Sciatic nerve (tissue), 2 donors: ENCODE results near the gene EEF1E1. TPM values are rescaled to one million over a fixed set of nuclear protein-coding genes. Genes with fewer than 3 reads are reported as not detected.
A peak's percentile ranks its signal among the peaks of the same experiment; 100 is the strongest.
"Not testable (repeated sequence)": the region's sequence is repeated elsewhere in the genome, so short reads cannot be mapped to it uniquely, and the experiment has no call there.

Experiments used
- ATAC-seq: fragments of 200-7000 bp; cut with Tn5 transposase; one replicate; pipeline ENCODE4 v1.9.1; 2020; ENCODE audit warnings: mild to moderate bottlenecking, moderate library complexity
- DNase-seq: peaks from one replicate; pipeline ENCODE4 v3.0.0-alpha.2; 2020; ENCODE audit warnings: low spot score
- intact Hi-C: fragments of 100-400 bp; cut with DNase I; formaldehyde crosslinking; loops from one replicate; pipeline ENCODE4 v1.14.2; 2022
- total RNA-seq: library from RNA; stranded (reverse); fragmentation: NEBNext Ultra II Directional; extraction: Animal tissue kit (Norgen Biotek cat#: 25700); gene quantifications from one replicate; pipeline ENCODE4 v1.2.1, GENCODE V29; 2021
- donor health status: DM: no; HTN: no; CAD: no.
- donor health status: DM: no; HTN: no; CAD: no.

EEF1E1 gene
- total RNA-seq, 1 donor from 2014 or later = 13.2 TPM

- ATAC-seq (no peak), DNase-seq (no peak)
- intact Hi-C loops = no loop called here
These were observed 33.2 kb downstream of the EEF1E1 start for GRCh38 chr6:8069151-8069550.

GRCh38 chr6:8066108-8066507 is 36.2 kb downstream of the EEF1E1 start:
- ATAC-seq (no peak), DNase-seq (no peak)
- intact Hi-C loops = no loop called here

DNA sequence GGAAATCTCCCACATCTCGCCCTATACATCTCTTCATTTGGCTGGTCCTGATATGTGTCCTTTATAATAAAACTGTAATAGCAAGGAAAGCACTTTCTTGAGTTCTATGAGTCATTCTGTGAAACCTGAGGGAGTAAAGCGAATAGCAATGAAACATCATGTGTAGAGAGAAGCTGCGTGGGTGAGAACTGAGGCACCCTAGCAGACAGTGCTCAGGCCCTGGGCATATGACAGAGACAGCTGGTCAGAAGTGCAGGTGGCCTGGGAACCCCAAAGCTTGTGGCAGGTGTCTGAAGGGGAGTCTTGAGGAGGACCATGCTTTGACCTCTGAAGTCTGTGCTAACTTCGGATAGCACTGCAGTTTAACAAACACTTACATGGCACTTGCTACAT is 36.8 kb downstream of the EEF1E1 start:
- intact Hi-C loops = no loop called here
- ATAC-seq (no peak), DNase-seq (no peak)

- intact Hi-C loops = no loop called here
- no peak for ATAC-seq
- no peak for DNase-seq
These were observed 37.5 kb downstream of the EEF1E1 start for GRCh38 chr6:8064638-8065518.

DNA sequence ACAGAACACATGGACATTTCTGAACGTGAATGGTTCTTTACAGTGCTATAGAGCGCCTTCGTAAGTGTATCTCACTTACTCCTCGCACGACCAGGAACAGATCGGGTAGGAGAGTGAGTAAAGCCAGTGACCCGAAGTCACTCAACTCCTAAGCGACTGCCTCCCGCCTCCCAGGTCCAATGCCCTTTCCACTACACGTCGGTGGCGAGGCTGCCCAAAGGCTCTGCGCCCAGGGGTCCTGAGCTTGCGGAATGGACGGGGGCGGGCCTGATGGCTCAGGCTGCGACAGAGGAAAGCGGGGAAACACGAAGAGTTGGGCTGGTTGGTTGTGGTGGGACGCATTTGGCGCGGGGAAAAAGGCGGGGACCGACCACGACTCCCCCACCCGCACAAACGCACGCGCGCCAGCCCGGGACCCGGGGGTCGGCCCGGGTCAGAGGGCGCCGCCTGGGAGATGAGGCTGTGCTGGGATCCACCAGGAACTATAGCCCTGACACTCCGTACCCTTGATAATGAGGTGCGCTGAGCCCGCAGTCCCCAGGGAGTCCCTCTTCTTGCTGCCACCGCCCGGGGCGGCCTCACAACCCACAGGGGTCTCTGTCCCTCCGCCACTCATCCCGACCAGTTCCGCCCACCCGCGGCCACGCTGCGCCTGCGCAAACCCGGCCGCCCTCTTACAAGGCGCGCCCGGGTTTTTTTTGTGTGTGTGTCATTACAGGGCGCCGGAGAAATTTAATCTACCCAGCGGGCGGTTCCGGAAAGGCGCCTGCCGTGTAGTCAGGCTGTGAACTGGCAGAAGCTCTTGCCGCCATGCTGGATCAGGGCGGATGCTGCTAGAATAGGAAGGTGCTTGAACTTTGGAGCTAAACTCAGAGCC is 38.3 kb downstream of the EEF1E1 start, which contains the start of gene BLOC1S5:
BLOC1S5 (minus strand) TSS at position 629 of the 877 bp plus-strand sequence; CDS start at position 616, 13 bp downstream.
- intact Hi-C loops = no loop called here
- ATAC-seq = peak; percentile 99
- peak; percentile 96 for DNase-seq

GRCh38 chr6:8061736-8062135 is 40.6 kb downstream of the EEF1E1 start:
- ATAC-seq (no peak), DNase-seq (no peak)
- intact Hi-C loops = no loop called here

- ATAC-seq (no peak), DNase-seq (no peak)
- intact Hi-C loops = no loop called here
These were observed 42.0 kb downstream of the EEF1E1 start for GRCh38 chr6:8060346-8060745.

DNA sequence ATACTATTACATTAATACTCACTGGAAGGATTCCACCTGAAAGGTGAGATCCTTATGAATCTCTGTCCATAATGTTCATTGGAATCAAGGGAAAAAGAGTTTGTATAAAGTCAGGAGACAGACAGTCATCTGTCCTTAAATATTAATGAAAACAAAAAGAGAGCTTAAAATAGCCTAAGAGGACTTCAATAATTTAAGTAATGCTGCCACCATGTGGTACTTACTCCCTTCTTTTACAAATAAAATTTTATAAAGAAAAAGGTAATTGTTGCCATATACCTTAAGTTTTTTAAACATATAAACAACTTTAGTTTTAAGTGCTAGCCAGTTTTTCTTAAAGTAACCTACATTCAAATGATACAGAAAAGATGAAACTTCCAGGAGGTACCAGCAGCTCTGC is 43.2 kb downstream of the EEF1E1 start:
- no peak for ATAC-seq
- intact Hi-C loops = loop anchor here (5.0 kb wide), 1 partner anchor 337 kb away; no protein-coding TSS in a partner anchor
- no peak for DNase-seq

DNA sequence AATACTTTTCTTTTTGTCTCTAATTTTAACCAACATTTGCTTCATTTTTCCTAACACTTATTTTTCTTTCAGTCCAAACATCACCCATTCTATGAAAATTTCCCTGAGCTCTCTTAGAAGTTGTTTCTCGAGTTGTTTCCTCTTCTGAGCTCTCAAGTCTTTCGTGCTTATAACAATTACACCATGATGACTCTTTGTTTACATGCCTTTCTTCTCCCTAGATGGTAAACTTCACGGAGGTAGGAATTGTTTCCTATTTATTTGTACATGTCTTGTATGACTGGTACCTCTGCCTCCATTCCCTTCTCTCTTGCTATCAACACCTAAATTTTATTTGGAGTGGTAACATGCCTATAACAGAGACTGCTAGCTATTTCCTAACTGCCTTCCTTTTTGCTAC is 44.6 kb downstream of the EEF1E1 start:
- ATAC-seq (no peak), DNase-seq (no peak)
- intact Hi-C loops = loop anchor here (5.0 kb wide), 1 partner anchor 335 kb away; no protein-coding TSS in a partner anchor

- intact Hi-C loops = loop anchor here (5.0 kb wide), 1 partner anchor 335 kb away; no protein-coding TSS in a partner anchor
- DNase-seq = no peak
- no peak for ATAC-seq
These were observed 45.1 kb downstream of the EEF1E1 start for GRCh38 chr6:8057263-8057662.

- ATAC-seq = no peak
- intact Hi-C loops = no loop called here
- no peak for DNase-seq
These were observed 48.1 kb downstream of the EEF1E1 start for GRCh38 chr6:8054276-8054675.

GRCh38 chr6:8047541-8048292 is 54.6 kb downstream of the EEF1E1 start:
- intact Hi-C loops = no loop called here
- no peak for DNase-seq
- peak; percentile 36 for ATAC-seq

DNA sequence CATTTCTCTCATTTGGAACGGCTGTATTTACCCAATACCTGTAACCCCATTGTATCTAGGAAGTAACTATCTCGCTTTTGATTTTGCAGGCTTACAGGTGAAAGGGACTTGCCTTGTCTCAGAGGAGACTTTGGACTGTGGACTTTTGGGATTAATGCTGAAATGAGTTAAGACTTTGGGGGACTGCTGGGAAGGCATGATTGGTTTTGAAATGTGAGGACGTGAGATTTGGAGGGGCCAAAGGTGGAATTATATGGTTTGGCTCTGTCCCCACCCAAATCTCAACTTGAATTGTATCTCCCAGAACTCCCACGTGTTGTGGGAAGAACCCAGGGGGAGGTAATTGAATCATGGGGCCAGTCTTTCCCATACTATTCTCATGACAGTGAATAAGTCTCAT is 56.6 kb downstream of the EEF1E1 start:
- DNase-seq, ATAC-seq, intact Hi-C loops: not testable (repeated sequence)

- ATAC-seq (no peak), DNase-seq (no peak)
- intact Hi-C loops = no loop called here
These were observed 59.1 kb downstream of the EEF1E1 start for GRCh38 chr6:8043221-8043620.

- intact Hi-C loops = no loop called here
- ATAC-seq = no peak
- no peak for DNase-seq
These were observed 60.3 kb downstream of the EEF1E1 start for GRCh38 chr6:8041913-8042583.

DNA sequence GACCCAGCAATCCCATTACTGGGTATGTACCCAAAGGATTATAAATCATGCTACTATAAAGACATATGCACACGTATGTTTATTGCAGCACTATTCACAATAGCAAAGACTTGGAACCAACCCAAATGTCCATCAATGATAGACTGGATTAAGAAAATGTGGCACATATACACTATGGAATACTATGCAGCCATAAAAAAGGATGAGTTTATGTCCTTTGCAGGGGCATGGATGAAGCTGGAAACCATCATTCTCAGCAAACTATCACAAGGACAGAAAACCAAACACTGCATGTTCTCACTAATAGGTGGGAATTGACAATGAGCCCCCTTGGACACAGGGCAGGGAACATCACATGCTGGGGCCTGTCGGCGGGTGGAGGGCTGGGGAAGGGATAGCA is 68.2 kb downstream of the EEF1E1 start:
- not testable (repeated sequence) for ATAC-seq, DNase-seq

DNA sequence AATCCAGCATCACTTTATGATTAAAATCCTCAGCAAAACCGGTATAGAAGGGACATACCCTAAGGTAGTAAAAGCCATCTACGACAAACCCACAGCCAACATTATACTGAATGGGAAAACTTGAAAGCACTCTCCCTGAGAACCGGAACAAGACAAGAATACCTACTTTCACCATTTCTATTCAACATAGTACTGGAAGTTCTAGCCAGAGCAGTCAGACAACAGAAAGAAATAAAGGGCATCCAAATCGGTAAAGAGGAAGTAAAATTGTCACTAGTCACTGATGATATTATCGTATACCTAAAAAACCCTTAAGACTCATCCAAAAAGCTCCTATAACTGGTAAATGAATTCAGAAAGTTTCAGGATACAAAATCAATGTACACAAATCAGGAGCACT is 71.4 kb downstream of the EEF1E1 start:
- no peak for ATAC-seq
- no peak for DNase-seq
- intact Hi-C loops = no loop called here

More for the DNA sequence above, 68.2 kb downstream of the EEF1E1 start:
- intact Hi-C loops = not testable (repeated sequence)
